GM21447 (cell line): Measurements from ENCODE around the gene SFT2D1.

Experiments used
- ATAC-seq: cut with Tn5 transposase; IDR thresholded peaks from one replicate; pipeline ENCODE4 v1.9.1; 2021; ENCODE audit not compliant: unreplicated experiment

SFT2D1 gene

DNA sequence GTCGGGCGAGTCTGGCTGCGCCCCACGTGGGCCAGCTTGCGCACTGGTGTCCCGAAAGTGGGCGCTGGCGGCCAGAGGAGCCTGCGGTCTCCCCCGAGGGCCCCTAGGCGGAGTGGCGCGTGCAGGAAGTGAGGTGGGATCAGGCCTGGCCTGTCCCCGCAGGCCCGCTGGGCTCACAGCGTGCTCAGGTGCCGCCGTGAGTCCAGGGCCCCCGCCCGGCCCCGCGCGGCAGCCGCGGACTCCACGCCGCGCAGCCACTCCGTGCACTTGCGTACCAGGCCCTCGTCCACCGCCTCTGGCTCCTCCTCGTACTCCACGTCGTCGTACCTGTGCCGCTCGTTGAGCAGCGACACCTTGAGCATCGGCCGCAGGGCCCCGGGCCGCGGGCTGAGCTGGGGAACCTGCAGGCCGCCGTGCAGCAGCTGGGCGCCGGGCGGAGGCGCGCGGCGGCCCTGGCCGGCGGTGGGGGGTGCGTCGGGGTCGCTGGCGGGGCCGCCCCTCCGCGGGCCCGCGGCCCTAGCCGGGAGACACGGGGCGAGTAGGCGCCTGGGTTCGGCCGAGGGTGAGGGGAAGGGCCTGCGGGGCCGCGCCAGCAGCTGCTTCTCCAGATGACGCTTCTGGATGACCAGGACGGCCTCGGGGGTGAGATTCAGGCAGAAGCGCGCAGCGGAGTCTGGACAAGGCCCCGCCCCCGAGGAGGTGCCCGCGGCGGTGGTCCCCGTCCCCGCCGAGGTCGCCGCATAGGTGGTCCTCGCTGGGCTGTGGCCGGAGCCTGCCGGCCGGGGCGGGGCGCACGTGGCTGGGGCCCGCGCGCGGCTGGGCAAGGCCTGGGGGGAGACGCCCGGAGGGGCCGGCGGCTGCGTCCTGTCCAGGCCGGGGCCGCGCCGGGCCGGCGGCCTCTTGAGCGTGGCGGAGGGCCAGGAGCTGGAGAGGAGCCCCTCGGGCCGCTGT lies 35.0 kb downstream of the SFT2D1 start:
- ATAC-seq = peak; percentile 25

DNA sequence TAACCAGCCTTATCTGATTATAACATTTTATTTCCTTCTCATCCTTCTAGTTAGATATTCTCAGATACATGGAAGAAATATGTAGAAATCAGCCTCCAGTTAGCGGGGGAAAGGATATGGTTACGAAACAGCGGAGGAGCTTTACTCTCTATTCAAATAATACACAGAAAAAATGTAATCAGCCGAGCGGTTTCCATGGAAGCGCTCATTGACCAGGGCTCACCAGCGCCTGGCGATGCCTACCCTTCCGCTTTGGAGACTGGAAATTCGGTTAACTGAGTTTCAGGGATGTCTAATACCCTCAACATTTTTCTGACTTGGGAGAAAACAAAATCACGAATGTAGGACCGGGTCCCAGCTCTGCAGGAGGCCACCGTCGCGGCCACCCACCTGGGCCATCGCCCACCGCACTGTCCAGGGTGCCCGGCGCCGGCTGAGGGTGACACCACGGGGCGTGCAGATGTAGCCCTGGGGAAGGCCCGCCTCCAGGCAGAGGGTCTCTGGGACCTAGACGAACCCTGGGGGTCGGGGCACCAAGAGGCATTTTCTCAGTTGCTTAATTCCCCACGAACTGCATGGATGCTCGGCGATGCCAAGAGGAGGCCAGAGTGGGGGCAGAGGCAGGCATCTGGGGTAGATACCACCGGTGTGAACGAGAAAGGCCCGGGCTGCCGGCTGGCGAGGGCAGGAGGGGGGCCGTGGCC lies 35.8 kb downstream of the SFT2D1 start:
- ATAC-seq = no peak

DNA sequence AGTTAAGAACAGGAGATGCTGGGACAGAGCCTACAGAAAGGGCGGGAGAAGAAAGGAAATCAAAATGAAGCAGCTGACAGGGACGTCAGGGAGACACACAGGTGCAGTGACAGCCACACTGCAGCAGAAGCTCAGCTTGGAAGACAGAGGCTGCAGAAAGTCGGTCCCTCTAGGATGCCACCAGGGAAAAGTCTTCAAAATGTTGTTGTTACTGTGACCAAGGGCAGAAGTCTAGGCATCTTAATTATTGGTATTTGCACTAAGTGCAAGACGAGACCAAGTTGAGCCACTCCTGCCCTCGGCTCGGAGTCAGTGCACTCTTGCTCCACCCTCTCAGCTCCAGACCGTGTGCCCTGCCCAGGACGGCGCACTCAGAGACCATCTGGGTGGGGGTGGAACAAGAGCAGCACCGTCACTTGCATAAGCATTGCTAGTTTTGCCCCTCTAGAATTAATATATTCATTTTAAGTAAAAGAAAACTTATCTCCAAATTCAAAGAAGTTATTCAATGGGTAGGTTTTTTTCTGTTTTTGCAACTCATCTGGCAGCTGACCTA lies 36.7 kb downstream of the SFT2D1 start:
- ATAC-seq = no peak

GRCh38 chr6:166304106-166304505 lies 38.2 kb downstream of the SFT2D1 start:
- no peak for ATAC-seq

- no peak for ATAC-seq
These were observed 40.5 kb downstream of the SFT2D1 start for GRCh38 chr6:166301611-166302529.

DNA sequence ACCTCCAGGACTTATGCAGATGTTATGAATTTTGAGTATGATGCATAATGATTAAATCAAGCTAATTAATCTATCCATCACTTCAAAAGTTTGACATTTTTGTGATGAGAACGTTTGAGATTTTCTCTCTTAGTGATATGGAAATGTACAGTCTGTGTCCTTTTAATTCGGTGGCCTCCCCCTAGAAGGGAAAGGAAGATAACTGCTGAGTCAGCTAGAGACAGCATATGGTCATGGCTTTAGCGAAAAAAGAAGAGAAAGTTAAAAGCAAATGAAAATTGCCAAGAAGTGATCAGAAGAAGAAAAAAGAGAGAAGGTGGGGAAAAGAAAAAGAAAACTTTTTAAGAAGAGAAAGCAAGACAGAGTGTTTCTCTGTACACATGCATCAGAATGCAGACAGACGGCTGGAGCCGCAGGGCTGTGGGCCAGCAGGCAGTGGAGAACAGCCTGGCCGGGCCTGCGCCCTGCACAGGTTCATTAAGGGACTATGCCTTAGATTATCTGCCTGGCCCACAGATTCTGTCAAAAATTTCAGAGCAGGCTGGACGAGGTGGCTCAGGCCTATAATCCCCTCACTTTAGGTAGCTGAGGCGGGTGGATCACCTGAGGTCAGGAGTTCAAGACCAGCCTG lies 41.9 kb downstream of the SFT2D1 start:
- ATAC-seq = no peak

GRCh38 chr6:166297606-166298005 lies 44.7 kb downstream of the SFT2D1 start:
- ATAC-seq = no peak

- no peak for ATAC-seq
These were observed 46.1 kb downstream of the SFT2D1 start for GRCh38 chr6:166296035-166296883.

GRCh38 chr6:166293731-166294584 lies 48.4 kb downstream of the SFT2D1 start:
- ATAC-seq = no peak

DNA sequence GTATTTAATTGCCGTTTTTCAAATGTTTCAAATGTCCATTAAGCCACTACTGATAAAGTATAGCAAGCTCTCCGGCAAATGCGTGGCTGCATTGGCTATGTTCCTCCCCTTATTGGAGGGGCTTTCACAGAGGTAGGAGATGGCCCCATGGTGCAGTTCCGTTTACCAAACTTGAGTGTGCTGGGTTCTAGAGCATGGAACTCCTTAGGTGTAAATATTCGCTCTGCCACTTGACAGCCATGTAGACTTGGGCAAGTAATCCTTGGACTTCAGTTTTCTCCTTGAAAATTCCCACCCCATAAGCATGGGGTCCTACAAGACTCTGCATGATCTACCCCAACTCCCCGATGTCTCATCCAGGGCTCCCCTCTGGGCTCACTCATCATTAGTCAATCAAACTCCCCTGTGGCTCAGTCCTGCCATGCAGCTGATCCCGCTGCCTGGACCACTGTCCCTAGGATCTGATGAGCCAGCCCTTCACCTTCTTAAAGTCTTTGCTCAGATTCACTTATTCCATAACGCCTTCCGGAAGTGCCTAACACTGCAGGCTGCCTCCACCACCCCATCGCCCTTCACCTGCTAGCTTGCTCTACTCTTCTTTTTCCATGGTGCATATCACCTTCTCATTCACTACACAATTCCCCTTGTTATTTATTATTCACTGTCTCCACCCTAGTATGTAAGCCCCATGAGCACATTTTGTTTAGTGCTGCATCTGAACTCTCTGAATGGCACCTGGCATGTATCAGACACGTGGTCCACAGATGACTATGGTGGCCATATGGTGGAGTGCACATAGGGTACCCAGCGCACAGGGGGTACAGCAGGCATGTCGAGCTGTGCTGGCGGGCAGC lies 52.9 kb downstream of the SFT2D1 start:
- no peak for ATAC-seq

DNA sequence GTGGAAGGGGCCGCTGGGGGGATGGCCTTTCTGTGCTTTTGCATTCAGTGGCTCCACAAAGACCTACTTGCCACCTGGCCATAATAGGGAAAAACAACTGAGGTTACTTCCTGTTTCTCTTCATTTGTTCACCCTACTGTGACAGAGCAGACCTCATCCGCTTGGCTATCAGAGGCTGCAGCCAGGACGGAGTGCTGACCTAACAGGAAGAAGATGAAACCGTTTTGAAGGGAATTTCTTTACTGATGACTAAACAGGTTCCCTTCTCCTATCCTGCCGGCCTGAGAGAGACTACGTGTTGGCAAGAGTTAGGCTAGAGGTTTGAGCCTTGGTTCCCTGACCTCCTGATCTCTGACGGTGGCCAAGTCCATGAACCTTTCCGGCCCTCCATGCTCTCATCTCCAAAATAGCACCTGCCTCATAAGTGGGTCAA lies 55.5 kb downstream of the SFT2D1 start:
- ATAC-seq = peak; percentile 96

GRCh38 chr6:166285233-166285632 lies 57.1 kb downstream of the SFT2D1 start:
- ATAC-seq = no peak

- ATAC-seq = no peak
These were observed 57.7 kb downstream of the SFT2D1 start for GRCh38 chr6:166284640-166285039.

GRCh38 chr6:166282394-166283032 lies 59.8 kb downstream of the SFT2D1 start:
- ATAC-seq = no peak

DNA sequence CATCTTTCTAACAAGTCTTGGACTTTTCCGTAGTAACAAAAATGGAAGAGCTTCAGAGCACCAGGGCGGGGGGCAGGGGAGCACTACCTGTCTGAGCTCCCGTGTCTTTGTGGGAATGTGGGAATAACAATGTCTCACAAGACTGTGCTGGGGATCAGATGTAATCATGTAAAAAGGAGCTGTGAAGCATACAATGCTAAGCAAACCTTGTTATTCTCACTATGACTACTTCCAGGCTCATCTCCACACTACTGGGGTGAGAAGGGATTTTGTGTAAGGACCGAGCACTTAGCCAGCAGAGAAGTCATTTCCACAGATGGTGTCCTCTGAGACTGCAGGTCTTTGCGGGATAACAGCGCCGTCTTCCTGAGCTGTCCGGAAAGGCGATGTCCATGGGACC lies 61.2 kb downstream of the SFT2D1 start:
- ATAC-seq = peak; percentile 48

- ATAC-seq = no peak
These were observed 63.0 kb downstream of the SFT2D1 start for GRCh38 chr6:166279393-166279679.
